PC-3 (cell line): Measurements from ENCODE around the gene CAPN1. TPM values are rescaled to one million over a fixed set of nuclear protein-coding genes. Genes with fewer than 3 reads are reported as not detected.
"Not testable (repeated sequence)": the region's sequence is repeated elsewhere in the genome, so short reads cannot be mapped to it uniquely, and the experiment has no call there.

Experiments
- ATAC-seq: fragments of 200-7000 bp; cut with Tn5 transposase; 2 replicates; pipeline ENCODE4 v1.9.1; 2020; ENCODE audit warnings: mild to moderate bottlenecking, moderate library complexity
- BruUV-seq: library from RNA; stranded (reverse); fragments of 400-500 nt; replicated peaks from 2 replicates; lab custom pipeline; 2021; lab: Mats Ljungman, UMichigan
- CTCF ChIA-PET: fragments of 300-600 bp; sonication (Branson Sonifier 250); formaldehyde crosslinking; loops from one replicate; lab custom pipeline; 2022; ENCODE audit warnings: antibody characterized with exemption; lab: Charles Lee
- POLR2A ChIA-PET: fragments of 300-600 bp; sonication (Branson Sonifier 250); formaldehyde crosslinking; loops from one replicate; lab custom pipeline; 2022; ENCODE audit warnings: antibody characterized with exemption; ENCODE audit not compliant: unreplicated experiment; lab: Charles Lee
- DNase-seq: peaks from one replicate; pipeline ENCODE4 v3.0.0-alpha.2; 2015
- H2AFZ ChIP-seq: fragments of 300-600 bp; sonication (generic); 2 replicates; pipeline ENCODE4 v1.6.0; 2016; ENCODE audit warnings: antibody characterized with exemption, low read length
- H3F3A ChIP-seq: fragments of 300-600 bp; sonication (generic); one replicate; pipeline ENCODE4 v1.6.0; 2017; ENCODE audit warnings: antibody characterized with exemption, low read length, control low read depth, mild to moderate bottlenecking; ENCODE audit not compliant: unreplicated experiment
- H3K27ac ChIP-seq: fragments of 300-600 bp; sonication (generic); 2 replicates; pipeline ENCODE4 v1.5.1; 2016; ENCODE audit warnings: mild to moderate bottlenecking, low read length
- H3K27me3 ChIP-seq: fragments of 300-600 bp; sonication (generic); 2 replicates; pipeline ENCODE4 v1.6.1; 2016; ENCODE audit warnings: low read length, mixed read lengths
- H3K36me3 ChIP-seq: fragments of 300-600 bp; sonication (generic); 2 replicates; pipeline ENCODE4 v1.6.1; 2016; ENCODE audit warnings: low read depth, mixed run types, low read length, mixed read lengths
- H3K4me1 ChIP-seq: fragments of 300-600 bp; sonication (generic); 2 replicates; pipeline ENCODE4 v1.5.1; 2016; ENCODE audit warnings: low read length; ENCODE audit not compliant: insufficient read depth
- H3K4me2 ChIP-seq: fragments of 300-600 bp; sonication (generic); 2 replicates; pipeline ENCODE4 v1.6.0; 2016; ENCODE audit warnings: low read length
- H3K4me3 ChIP-seq: fragments of 300-600 bp; sonication (generic); 2 replicates; pipeline ENCODE4 v1.5.1; 2016; ENCODE audit warnings: mild to moderate bottlenecking, low read length, mixed read lengths
- H3K79me2 ChIP-seq: fragments of 300-600 bp; sonication (generic); 2 replicates; pipeline ENCODE4 v1.6.1; 2017; ENCODE audit warnings: low read length, mixed read lengths
- H3K9ac ChIP-seq: fragments of 300-600 bp; sonication (generic); 2 replicates; pipeline ENCODE4 v1.6.0; 2016; ENCODE audit warnings: mild to moderate bottlenecking, low read length
- H3K9me2 ChIP-seq: fragments of 300-600 bp; sonication (generic); replicated peaks from 2 replicates; pipeline ENCODE4 v1.6.1; 2016; ENCODE audit warnings: mixed run types, low read length, mixed read lengths
- H3K9me3 ChIP-seq: fragments of 300-600 bp; sonication (generic); 2 replicates; pipeline ENCODE4 v1.6.1; 2016; ENCODE audit warnings: low read length, mixed read lengths
- H4K20me1 ChIP-seq: fragments of 300-600 bp; sonication (generic); 2 replicates; pipeline ENCODE4 v1.6.1; 2016; ENCODE audit warnings: low read length, mixed read lengths
- CTCF ChIP-seq: fragments of 300-600 bp; sonication (generic); conservative IDR thresholded peaks from 2 replicates; pipeline ENCODE4 v1.5.1; 2017; ENCODE audit warnings: antibody characterized with exemption, low read depth, mild to moderate bottlenecking, low read length
- EZH2 ChIP-seq: fragments of 300-600 bp; sonication (generic); IDR thresholded peaks from one replicate; pipeline ENCODE4 v1.6.1; 2017; ENCODE audit warnings: antibody characterized with exemption, mild to moderate bottlenecking, low read length; ENCODE audit not compliant: unreplicated experiment
- EZH2phosphoT487 ChIP-seq: fragments of 300-600 bp; sonication (generic); IDR thresholded peaks from 2 replicates; pipeline ENCODE4 v1.6.1; 2018; ENCODE audit warnings: mild to moderate bottlenecking, antibody characterized with exemption, low read length, borderline replicate concordance
- intact Hi-C: fragments of 100-400 bp; cut with micrococcal nuclease; formaldehyde crosslinking; loops from 2 replicates; pipeline ENCODE4 v1.9.0; 2023
- total RNA-seq: library from RNA; depleted of rRNA; stranded (reverse); fragments of >200 nt; gene quantifications from 2 replicates; pipeline ENCODE4 v1.2.3, GENCODE V29; 2014

Gene CAPN1
- total RNA-seq, 1 experiment from 2014 or later = 307 TPM

- Histone ChIP-seq H3K79me2 (no peaks in the 10 kb centered on the region), H3K27ac (no peak overlapping the region), H3K9ac (no peak overlapping the region), H3K36me3 (no peaks in the 10 kb centered on the region), H3K27me3 (no peaks in the 10 kb centered on the region), H4K20me1 (no peaks in the 10 kb centered on the region), H3F3A (no peaks in the 10 kb centered on the region), H3K4me3 (no peak overlapping the region), H3K9me2 (no peaks in the 10 kb centered on the region), H3K9me3 (no peaks in the 10 kb centered on the region), H3K4me2 (no peak overlapping the region), H2AFZ (no peak overlapping the region), H3K4me1 (peaks cover 18% of the 10 kb centered on the region)
- ATAC-seq (no peak), DNase-seq (no peak)
- no peak for TF ChIP-seq CTCF
- TF ChIP-seq EZH2 = no peak
- no peak for TF ChIP-seq EZH2phosphoT487
- POLR2A ChIA-PET = interaction anchor here (0.5 to 0.7 kb wide), 2 partner anchors 49 to 317 kb away, joined by 3 to 4 read pairs; no protein-coding TSS in a partner anchor
- no TSS peak for BruUV-seq
- intact Hi-C loops = no loop called here
- CTCF ChIA-PET = no interaction called here
These were observed 34.2 kb upstream of the CAPN1 start for GRCh38 chr11:65147352-65148075.

- intact Hi-C loops = no loop called here
These were observed 33.1 kb upstream of the CAPN1 start for GRCh38 chr11:65148657-65149056.

GRCh38 chr11:65150131-65150508 lies 31.6 kb upstream of the CAPN1 start:
- H3F3A ChIP-seq, H3K27me3 ChIP-seq, CTCF ChIA-PET, H3K9me3 ChIP-seq, H3K9me2 ChIP-seq, H3K9ac ChIP-seq, H4K20me1 ChIP-seq, H3K79me2 ChIP-seq, BruUV-seq, H3K4me3 ChIP-seq, intact Hi-C loops, POLR2A ChIA-PET, DNase-seq, ATAC-seq, H3K36me3 ChIP-seq: not testable (repeated sequence)
- Histone ChIP-seq H3K27ac (peak overlapping the region; percentile 29), H2AFZ (0 out of 2 replicates have a peak overlapping the region, but pooled peaks have one; percentile 63), H3K4me1 (peaks cover 18% of the 10 kb centered on the region), H3K4me2 (peak overlapping the region; percentile 74)

More at GRCh38 chr11:65148657-65149056, 33.1 kb upstream of the CAPN1 start:
- ChIA-PET CTCF (no interaction called here), POLR2A (no interaction called here)
- Histone ChIP-seq H3K4me3 (no peak overlapping the region), H3K36me3 (no peaks in the 10 kb centered on the region), H4K20me1 (no peaks in the 10 kb centered on the region), H3K9me2 (no peaks in the 10 kb centered on the region), H3K9ac (no peak overlapping the region), H3K4me1 (peaks cover 18% of the 10 kb centered on the region), H3F3A (no peaks in the 10 kb centered on the region), H2AFZ (no peak overlapping the region), H3K27me3 (no peaks in the 10 kb centered on the region), H3K27ac (no peak overlapping the region), H3K4me2 (no peak overlapping the region), H3K9me3 (no peaks in the 10 kb centered on the region), H3K79me2 (no peaks in the 10 kb centered on the region)
- TF ChIP-seq CTCF = no peak
- no peak for TF ChIP-seq EZH2phosphoT487
- TF ChIP-seq EZH2 = no peak
- DNase-seq = no peak
- no TSS peak for BruUV-seq
- no peak for ATAC-seq
